ENCODE measurements around the gene ZDHHC14. TPM values are rescaled to one million over a fixed set of nuclear protein-coding genes. Genes with fewer than 3 reads are reported as not detected.

ZDHHC14 gene
- total and polyA plus RNA-seq, 2 experiments from 2014 or later, result 3.0 to 7.4 TPM

- no peak overlapping the region for H3K27ac Mint-ChIP-seq
Observed at GRCh38 chr6:157669323-157669722, 288.3 kb downstream of the ZDHHC14 start.

More at GRCh38 chr6:157669323-157669722, 288.3 kb downstream of the ZDHHC14 start:
- H3K4me3 ChIP-seq, result no peak overlapping the region
- Mint-ChIP-seq H3K27me3 (ENCODE audit: insufficient read depth, low read depth, poor library complexity) (peaks cover 2% of the 10 kb centered on the region), H3K4me3 (no peak overlapping the region), H3K4me1 (peaks cover 29% of the 10 kb centered on the region), H3K9me3 (no peaks in the 10 kb centered on the region), H3K36me3 (ENCODE audit: low read depth) (no peaks in the 10 kb centered on the region)
- no peak overlapping the region for H3K27ac ChIP-seq (ENCODE audit: low read depth)
- TF ChIP-seq ZNF331 (CRISPR knock-in tag; IDR thresholded peaks at IDR 0.05; ENCODE audit: low read depth), result no peak
- TF ChIP-seq, protein P1, sequence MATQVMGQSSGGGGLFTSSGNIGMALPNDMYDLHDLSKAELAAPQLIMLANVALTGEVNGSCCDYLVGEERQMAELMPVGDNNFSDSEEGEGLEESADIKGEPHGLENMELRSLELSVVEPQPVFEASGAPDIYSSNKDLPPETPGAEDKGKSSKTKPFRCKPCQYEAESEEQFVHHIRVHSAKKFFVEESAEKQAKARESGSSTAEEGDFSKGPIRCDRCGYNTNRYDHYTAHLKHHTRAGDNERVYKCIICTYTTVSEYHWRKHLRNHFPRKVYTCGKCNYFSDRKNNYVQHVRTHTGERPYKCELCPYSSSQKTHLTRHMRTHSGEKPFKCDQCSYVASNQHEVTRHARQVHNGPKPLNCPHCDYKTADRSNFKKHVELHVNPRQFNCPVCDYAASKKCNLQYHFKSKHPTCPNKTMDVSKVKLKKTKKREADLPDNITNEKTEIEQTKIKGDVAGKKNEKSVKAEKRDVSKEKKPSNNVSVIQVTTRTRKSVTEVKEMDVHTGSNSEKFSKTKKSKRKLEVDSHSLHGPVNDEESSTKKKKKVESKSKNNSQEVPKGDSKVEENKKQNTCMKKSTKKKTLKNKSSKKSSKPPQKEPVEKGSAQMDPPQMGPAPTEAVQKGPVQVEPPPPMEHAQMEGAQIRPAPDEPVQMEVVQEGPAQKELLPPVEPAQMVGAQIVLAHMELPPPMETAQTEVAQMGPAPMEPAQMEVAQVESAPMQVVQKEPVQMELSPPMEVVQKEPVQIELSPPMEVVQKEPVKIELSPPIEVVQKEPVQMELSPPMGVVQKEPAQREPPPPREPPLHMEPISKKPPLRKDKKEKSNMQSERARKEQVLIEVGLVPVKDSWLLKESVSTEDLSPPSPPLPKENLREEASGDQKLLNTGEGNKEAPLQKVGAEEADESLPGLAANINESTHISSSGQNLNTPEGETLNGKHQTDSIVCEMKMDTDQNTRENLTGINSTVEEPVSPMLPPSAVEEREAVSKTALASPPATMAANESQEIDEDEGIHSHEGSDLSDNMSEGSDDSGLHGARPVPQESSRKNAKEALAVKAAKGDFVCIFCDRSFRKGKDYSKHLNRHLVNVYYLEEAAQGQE (IDR thresholded peaks at IDR 0.05; ENCODE audit: unreplicated experiment), result no peak
- TF ChIP-seq STAT1 (IDR thresholded peaks at IDR 0.05; ENCODE audit: unreplicated experiment), result no peak
- TF ChIP-seq JUNB (IDR thresholded peaks at IDR 0.05; ENCODE audit: unreplicated experiment), result no peak
- TF ChIP-seq ZNF462 (CRISPR knock-in tag; IDR thresholded peaks at IDR 0.05), result no peak
- TF ChIP-seq NANOG (IDR thresholded peaks at IDR 0.05; ENCODE audit: borderline replicate concordance), result no peak
- no peak for TF ChIP-seq POLR2AphosphoS5 (IDR thresholded peaks at IDR 0.05; ENCODE audit: low read depth)
- TF ChIP-seq ZNF114 (CRISPR knock-in tag; IDR thresholded peaks at IDR 0.05), result no peak
- TF ChIP-seq, protein P2, sequence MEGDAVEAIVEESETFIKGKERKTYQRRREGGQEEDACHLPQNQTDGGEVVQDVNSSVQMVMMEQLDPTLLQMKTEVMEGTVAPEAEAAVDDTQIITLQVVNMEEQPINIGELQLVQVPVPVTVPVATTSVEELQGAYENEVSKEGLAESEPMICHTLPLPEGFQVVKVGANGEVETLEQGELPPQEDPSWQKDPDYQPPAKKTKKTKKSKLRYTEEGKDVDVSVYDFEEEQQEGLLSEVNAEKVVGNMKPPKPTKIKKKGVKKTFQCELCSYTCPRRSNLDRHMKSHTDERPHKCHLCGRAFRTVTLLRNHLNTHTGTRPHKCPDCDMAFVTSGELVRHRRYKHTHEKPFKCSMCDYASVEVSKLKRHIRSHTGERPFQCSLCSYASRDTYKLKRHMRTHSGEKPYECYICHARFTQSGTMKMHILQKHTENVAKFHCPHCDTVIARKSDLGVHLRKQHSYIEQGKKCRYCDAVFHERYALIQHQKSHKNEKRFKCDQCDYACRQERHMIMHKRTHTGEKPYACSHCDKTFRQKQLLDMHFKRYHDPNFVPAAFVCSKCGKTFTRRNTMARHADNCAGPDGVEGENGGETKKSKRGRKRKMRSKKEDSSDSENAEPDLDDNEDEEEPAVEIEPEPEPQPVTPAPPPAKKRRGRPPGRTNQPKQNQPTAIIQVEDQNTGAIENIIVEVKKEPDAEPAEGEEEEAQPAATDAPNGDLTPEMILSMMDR (conservative IDR thresholded peaks at IDR 0.05; ENCODE audit: low read depth in 2 of 2), result no peak
- 0 out of 2 replicates have a peak, but pooled peaks cover 4% of the 10 kb centered on the region for H3F3A ChIP-seq (replicated peaks; ENCODE audit: low read depth)
- H3K79me2 ChIP-seq (replicated peaks; ENCODE audit: insufficient read depth), result no peaks in the 10 kb centered on the region
- peaks cover 19% of the 10 kb centered on the region for H3K4me1 ChIP-seq (ENCODE audit: insufficient read depth)
- H3K27me3 ChIP-seq (ENCODE audit: insufficient read depth), result no peaks in the 10 kb centered on the region
- H4K20me1 ChIP-seq (replicated peaks; ENCODE audit: insufficient read depth), result no peaks in the 10 kb centered on the region
- peak overlapping the region; percentile 90; the same call in 1 of the 2 replicates for H2AFZ ChIP-seq
- no peaks in the 10 kb centered on the region for H3K36me3 ChIP-seq (ENCODE audit: insufficient read depth)
- H3K9me2 ChIP-seq (ENCODE audit: insufficient read depth), result no peaks in the 10 kb centered on the region
- H3K4me2 ChIP-seq, result peak overlapping the region; percentile 32; the same call in 1 of the 2 replicates
- DNase-seq (ENCODE audit: low spot score) (no peak), ATAC-seq (peak; percentile 9; the same call in 2 of the 3 replicates)
